GM18951 (cell line): ENCODE data around the gene IL9R.
"Not testable (repeated sequence)": the region's sequence is repeated elsewhere in the genome, so short reads cannot be mapped to it uniquely, and the experiment has no call there.

Source experiments
- POLR2A ChIP-seq: IDR thresholded peaks from 4 replicates; pipeline ENCODE4 v1.6.1; 2011; ENCODE audit warnings: mild to moderate bottlenecking; ENCODE audit not compliant: insufficient read length, insufficient read depth; ENCODE audit errors: extremely low read depth
- in situ Hi-C: fragments of 300-500 bp; cut with MboI; formaldehyde crosslinking; loops from one replicate; pipeline ENCODE4 v1.12.0; 2022; ENCODE audit warnings: low sequenced_read_pairs, mixed read lengths, inconsistent platforms; ENCODE audit not compliant: unreplicated experiment

Gene IL9R

DNA sequence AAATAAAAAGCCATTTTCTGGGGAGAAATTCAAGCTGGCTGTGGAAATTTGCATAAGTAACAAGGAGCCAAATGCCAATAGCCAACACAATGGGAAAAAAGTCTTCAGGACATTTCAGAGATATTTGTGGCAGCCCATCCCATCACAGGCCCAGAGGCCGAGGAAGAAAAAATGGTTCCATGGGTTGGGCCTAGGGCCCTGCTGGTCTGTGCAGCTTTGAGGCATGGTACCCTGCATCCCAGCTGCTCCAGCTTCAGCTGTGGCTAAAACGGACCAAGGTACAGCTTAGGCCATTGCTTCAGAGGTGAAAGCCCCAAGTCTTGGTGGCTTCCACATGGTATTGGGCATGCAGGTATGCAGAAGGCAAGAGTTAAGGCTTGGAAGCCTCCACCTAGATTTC lies 14.2 kb upstream of the IL9R start:
- in situ Hi-C loops, result no loop called here
- no peak for TF ChIP-seq POLR2A

DNA sequence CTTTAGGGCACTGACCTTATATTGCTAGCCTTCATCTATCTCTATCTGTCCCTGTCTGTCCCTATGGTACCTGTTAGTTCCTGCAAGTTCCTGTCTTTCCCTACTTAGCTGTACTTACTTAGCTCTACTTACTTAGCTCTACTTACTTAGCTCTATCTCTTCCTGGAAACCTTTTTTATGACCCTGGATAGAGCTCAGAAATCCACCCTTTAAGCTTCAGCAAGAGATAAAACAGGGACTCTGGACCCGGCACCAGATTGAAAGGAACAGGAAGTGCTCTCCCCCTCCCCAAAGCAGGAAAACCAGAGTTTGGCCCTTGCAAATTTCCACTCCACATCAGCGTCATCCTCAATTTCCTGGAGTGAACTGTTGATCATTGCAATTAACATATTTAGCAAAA lies 12.3 kb upstream of the IL9R start:
- no peak for TF ChIP-seq POLR2A
- in situ Hi-C loops, result no loop called here

DNA sequence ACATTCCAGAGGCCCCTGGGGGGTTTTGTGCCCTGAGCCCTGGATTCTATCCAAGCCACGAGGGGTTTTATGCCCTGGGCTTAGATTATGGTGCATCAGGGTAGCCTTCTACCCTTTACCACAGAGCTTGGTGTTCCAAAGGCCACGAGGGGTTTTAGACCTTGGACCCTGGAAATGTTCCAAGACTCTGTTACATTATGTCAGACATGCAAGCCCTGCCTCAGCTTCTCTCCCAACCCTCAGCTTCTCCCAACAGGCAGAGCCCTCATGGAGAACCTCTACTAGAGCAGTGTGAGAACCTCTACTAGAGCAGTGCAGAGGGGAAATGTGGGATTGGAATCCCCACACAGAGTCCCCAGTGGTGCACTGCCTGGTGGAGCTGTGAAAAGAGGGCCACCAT lies 10.5 kb upstream of the IL9R start:
- in situ Hi-C loops, result not testable (repeated sequence)

DNA sequence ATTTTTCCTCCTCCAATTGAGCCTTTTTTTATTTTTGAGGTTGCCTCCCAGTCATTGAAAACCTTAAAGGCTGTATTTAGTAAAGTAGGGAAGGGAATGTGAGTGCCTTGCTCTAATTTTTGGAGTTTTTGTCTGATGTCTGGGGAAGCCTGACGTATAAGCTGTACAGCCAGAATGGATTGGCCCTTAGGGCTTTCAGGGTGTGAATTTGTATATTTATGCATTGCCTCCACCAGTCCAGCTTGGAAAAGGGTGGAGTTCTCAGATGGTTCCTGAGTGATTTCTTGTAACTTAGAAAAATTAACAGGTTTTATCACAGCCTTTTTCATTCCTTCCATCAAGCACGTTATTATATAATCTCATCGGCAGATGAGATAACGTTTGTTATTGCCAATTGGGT lies 8.6 kb upstream of the IL9R start:
- TF ChIP-seq POLR2A, result no peak
- in situ Hi-C loops, result no loop called here

DNA sequence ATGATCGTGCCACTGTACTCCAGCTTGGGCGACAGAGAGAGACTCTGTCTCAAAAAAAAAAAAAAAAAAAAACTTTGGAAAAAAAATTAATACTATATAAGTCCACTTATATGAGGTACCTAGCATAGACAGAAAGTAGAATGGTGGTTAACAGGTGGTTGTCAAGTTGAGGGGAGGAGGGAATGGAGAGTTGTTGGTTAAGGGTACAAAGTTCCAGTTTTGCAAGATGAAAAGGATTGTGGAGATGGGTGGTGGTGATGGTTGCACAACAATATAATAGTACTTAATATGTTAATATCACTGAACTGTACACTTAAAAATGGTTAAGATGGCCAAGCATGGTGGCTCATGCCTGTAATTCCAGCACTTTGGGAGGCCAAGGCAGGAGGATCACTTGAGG lies 4.1 kb upstream of the IL9R start:
- in situ Hi-C loops, result no loop called here
- TF ChIP-seq POLR2A, result no peak

DNA sequence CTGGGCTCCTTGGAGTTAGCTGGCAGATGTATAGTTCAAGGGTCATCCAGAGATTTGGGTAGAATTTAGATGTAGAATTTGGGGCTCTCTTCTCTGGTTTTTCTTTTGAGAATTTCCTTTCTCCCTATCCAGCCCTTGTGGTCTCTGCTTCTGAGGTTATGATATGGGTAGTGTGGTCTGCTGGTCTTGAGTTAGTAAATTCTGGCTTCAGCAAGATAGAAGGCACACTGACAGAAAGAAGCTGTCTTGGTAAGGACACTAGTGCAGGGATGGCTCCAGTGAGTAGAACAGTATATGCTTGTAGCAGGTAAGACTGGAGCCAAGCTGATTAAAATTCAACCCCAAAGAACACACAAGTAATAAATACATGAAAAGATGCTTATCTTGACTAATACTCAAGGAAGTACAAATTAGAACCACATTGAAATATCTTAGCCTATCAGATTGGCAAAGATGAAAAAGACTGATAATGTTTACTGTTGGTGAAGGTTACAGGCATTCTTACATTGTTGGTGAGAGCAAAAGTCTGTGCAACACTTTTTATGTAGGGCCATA lies 2.1 kb upstream of the IL9R start:
- no peak for TF ChIP-seq POLR2A
- in situ Hi-C loops, result no loop called here

DNA sequence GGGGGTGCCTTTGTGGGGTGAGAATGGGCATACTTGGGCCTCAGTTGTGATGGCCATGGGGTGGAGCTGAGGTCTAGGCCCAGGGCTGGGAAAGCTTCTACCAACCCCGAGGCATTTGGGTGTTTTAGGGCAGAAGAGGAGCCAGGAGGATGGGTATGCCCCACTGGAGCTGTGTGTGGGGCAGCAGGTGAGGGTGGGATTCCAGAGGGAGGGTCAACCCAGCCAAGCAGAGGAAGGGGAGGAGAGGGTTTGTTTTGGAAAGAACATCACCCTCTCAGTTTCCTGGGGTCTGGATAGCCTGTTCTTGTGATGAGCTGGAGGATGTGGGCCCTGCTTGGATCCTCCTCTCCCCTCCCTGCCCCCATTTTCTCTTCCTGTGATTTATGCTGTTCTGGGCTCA lies 620 bp downstream of the IL9R start:
- TF ChIP-seq POLR2A, result no peak
- in situ Hi-C loops, result no loop called here

DNA sequence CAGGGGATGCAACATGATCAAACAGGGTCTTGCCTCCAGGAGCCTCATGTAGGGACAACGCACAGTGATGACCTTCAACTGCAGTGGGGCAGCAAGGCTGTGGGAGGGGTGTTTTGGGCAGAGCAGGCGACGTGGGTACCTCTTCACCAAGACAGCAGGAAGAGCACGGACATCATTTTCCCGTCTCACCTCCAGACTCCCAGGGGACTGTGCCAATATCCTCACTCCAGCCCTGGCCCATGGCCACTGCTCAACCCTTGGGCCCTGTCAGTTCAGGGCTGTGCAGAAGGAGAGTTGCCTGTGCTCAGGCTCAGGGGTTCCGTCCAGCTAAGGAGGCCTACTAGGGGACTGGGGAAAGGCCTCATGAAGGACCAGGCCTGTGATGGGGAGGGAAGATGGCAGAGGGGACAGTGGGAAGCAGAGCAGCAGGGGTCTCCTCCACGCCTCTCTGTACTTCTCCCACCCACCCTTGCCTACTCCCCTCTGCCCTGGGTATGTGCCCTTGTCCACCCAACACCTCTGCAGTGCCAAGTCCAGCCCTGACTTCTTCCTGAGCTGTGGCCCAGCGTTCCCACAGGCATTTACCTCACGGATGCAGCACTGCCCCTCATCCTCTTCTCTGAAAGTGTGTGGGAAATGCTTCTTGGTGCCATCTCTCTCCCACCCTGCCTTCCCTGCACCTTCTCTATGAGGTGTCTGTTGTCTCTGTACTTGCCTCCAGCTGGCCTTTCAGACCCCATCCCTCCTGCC lies 1.4 kb downstream of the IL9R start:
- TF ChIP-seq POLR2A, result no peak
- in situ Hi-C loops, result no loop called here

DNA sequence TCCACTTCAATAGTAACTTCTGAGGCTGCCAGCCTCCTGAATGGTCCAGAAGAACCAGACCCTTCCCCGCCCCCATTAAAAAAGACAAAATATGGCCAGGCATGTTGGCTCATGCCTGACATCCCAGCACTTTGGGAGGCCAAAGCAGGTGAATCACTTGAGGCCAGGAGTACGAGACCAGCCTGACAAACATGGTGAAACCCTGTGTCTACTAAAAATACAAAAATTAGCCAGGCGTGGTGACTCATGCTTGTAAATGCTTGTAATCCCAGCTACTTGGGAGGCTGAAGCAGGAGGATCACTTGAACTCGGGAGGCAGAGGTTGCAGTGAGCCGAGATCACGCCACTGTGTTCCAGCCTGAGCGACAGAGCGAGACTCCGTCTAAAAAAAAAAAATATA lies 2.3 kb downstream of the IL9R start:
- in situ Hi-C loops, result not testable (repeated sequence)

DNA sequence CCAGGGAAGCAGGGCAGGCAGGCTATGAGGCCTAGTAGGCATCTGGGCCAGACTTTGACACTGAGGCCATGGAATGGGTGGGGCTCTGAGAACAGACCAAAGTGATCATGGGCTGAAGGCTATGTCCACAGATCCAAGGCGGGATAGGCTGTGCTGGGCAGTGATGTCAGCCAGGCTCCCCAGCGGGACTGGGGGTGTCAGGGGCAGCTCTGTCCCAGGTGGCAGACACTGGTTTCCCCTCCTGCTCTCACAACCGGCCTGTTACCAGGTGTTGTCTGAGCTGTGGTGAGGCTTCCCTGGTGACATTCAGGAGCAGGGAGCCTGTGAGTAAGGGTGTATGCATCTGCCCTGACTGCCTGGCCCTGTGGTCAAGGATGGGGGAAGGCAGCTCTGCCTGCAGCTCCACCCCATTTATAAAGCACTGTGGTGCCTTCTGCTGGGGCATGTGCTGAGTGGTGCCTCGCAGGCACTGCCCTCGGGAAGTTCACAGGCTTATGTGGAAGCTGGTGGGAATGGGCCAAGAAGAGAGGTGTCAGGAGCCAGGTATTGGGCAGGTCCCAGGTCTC lies 2.9 kb downstream of the IL9R start:
- TF ChIP-seq POLR2A, result no peak
- in situ Hi-C loops, result no loop called here

DNA sequence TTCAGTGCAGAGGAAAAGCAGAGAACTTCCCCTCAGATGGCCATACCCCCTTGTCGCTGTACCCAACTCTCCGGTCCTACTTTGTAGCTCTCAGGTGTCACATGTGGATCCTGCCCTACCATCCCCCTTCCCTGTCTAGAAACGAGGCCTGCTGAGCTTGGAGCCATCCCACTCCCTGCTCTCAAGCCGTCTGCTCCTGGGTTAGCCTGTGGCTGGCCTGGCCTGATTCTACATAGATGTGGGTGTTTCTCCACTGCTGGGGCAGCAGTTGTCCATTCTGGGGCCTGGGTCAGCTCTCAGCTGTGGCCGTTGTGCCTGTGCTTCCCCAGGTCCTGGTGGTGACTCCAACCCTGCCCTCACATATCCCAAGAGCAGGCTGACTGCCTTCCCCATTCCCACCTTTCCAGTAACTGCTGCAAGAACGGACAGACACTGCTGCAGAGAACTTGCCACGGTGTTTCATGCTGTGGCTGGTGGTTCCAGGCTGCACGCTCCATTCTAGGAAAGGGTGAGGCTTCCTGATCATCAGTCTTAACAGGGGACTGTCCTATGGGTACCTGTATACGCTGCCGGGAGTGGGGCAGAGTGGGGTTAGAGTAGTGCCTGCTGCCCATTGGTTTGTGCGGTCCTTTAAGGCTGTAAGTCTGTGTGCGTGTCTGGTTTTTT lies 3.6 kb downstream of the IL9R start:
- TF ChIP-seq POLR2A, result no peak
- in situ Hi-C loops, result no loop called here

DNA sequence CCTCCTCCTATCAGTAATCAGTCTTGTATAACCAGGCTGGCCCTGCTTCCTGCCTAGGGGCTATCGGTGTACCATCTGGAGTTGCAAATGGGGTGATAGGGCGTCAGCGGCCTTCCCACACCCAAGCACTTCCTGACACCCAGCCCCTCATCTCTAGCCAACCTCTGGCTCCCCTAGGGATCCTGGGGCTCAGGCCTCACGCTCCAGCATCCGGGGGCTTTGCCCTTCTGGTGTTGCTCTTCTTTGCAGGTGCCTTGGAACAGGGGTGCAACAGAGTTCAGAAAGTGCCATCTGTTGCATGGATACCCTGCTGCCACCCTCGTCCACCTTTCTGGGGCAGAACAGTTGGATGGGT lies 4.1 kb downstream of the IL9R start:
- no peak for TF ChIP-seq POLR2A
- in situ Hi-C loops, result no loop called here

DNA sequence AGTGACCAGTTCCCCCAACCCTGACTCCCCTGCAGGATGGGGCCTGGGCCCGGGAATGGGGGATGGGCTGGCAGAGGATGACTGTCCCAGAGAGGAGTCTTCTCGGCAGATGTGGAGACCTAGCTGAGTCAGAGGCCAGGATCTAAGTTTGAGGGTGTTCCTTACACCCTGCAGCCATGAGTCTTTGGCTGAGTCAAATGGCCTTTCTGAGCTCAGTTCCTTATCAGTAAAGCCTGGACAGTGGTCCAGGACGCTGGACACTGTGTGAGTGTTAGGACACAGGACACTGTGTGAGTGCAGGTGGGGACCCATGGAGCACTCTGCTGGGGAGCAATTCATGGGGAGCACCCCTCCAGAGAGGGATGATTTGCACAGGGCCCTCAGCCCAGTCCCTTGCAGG lies 5.0 kb downstream of the IL9R start:
- in situ Hi-C loops, result no loop called here
- no peak for TF ChIP-seq POLR2A
